ENCODE results near the gene UST.
"Not testable (repeated sequence)": the region's sequence is repeated elsewhere in the genome, so short reads cannot be mapped to it uniquely, and the experiment has no call there.

UST gene

DNA sequence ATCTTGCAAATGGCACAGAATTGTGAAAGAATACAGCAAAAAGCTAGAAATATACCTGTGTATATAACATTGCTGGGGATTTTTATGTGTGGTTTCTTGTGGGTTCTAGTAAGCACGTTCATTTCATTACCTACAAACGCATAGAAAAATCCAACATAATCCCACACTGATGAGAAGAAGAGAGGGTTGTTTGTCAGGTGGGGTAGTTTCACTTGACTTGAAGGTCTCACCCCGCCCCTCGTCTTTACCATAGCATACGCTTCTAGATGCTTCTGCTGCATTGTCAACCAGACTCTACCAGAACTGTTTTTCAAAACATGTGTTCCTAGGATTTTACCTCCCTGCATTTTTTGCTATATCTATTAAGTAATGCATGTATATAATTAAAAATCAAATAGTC lies 286.6 kb downstream of the UST start:
- no peak for TF ChIP-seq CTCF (IDR thresholded peaks at IDR 0.05; ENCODE audit: extremely low read depth, missing control alignments)
- DNase-seq (ENCODE audit: low spot score), result peak; percentile 49

GRCh38 chr6:149035766-149036165 lies 288.9 kb downstream of the UST start:
- DNase-seq (ENCODE audit: low spot score), result no peak
- TF ChIP-seq CTCF (IDR thresholded peaks at IDR 0.05; ENCODE audit: extremely low read depth, missing control alignments), result no peak

- TF ChIP-seq CTCF (IDR thresholded peaks at IDR 0.05; ENCODE audit: extremely low read depth, missing control alignments), result no peak
- DNase-seq (ENCODE audit: low spot score), result no peak
These were observed 290.3 kb downstream of the UST start for GRCh38 chr6:149037051-149037671.

- not testable (repeated sequence) for DNase-seq (ENCODE audit: low spot score)
These were observed 292.2 kb downstream of the UST start for GRCh38 chr6:149039025-149039424.

DNA sequence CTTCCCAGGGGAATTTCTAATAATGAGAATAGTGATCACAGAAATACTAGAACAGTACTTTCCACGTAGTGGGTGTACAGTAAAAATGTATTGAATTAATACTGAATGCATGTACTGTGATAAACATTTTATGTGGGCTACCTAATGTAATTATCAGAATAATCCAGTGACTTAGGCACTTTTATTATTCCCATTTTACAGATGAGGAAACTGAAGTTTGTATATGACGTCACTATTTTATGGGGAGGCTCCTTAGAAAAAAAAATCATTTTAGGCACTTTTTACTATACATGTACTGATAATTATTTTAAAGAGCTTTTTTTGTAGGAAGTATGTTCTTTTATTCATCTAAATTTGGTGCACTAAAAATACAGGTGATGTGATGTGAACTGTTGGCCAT lies 295.1 kb downstream of the UST start:
- TF ChIP-seq CTCF (IDR thresholded peaks at IDR 0.05; ENCODE audit: extremely low read depth, missing control alignments), result no peak
- DNase-seq (ENCODE audit: low spot score), result no peak

GRCh38 chr6:149043476-149044130 lies 296.8 kb downstream of the UST start:
- no peak for TF ChIP-seq CTCF (IDR thresholded peaks at IDR 0.05; ENCODE audit: extremely low read depth, missing control alignments)
- peak; percentile 21 for DNase-seq (ENCODE audit: low spot score)

DNA sequence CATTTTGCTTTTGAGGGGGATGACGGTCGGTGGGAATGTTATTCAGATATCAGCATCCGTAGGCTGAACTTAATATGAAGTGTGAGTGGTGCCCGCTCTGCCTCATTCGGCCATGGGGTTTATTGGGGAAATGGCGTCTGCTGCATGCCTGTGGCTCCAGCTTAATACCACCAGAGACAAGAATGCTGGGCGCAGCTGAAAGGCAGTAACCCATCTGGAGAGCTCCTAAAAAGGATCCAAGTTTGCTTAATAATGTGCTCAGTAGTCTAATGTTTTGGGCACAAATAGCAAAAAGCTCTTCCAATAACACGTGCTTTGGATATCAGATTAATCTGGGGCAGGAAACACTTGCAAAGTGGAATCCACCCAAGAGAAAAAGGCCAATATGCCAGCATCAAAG lies 297.7 kb downstream of the UST start:
- no peak for TF ChIP-seq CTCF (IDR thresholded peaks at IDR 0.05; ENCODE audit: extremely low read depth, missing control alignments)
- no peak for DNase-seq (ENCODE audit: low spot score)

- TF ChIP-seq CTCF (IDR thresholded peaks at IDR 0.05; ENCODE audit: extremely low read depth, missing control alignments), result no peak
- no peak for DNase-seq (ENCODE audit: low spot score)
These were observed 298.6 kb downstream of the UST start for GRCh38 chr6:149045404-149045803.

All from GM20000 (cell line).